A549 (cell line): Measurements from ENCODE around the gene PIK3CA. TPM values are rescaled to one million over a fixed set of nuclear protein-coding genes. Genes with fewer than 3 reads are reported as not detected.

ENCODE experiments used
- ATAC-seq, 2 experiments: fragments of 200-7000 bp in 1 of 2; fragments of >200 bp in 1 of 2; cut with Nextera tagmentation in 1 of 2; cut with Tn5 transposase in 1 of 2; 3 replicates each; pipeline versions ENCODE4 v1.8.0 to v1.9.1; 2018 to 2020; ENCODE audit warnings: mild to moderate bottlenecking in 1 of 2, moderate library complexity in 1 of 2
- CTCF ChIA-PET: fragments of 300-600 bp; sonication (Branson Sonifier 250); formaldehyde crosslinking; extraction: SDS; loops from one replicate; lab custom pipeline; 2021; ENCODE audit warnings: antibody characterized with exemption, inconsistent platforms; lab: Yijun Ruan, JAX
- POLR2A ChIA-PET: fragments of 350-600 bp; formaldehyde crosslinking; extraction: SDS; loops from one replicate; lab custom pipeline; 2021; ENCODE audit warnings: antibody characterized with exemption, inconsistent platforms; lab: Yijun Ruan, JAX
- DNase-seq, 2 experiments: peaks; one replicate each; pipeline versions ENCODE4 v3.0.0 to v3.0.0-alpha.2; 2011 to 2016; ENCODE audit warnings: low read depth in 1 of 2, low spot score in 1 of 2
- FAIRE-seq: peaks from 2 replicates; lab custom pipeline; 2011; peaks lifted over from hg19 to GRCh38; lab: Jason Lieb, UNC
- H3K27ac ChIP-seq, 2 experiments: fragments of >200 bp; sonication (Bioruptor Twin); formaldehyde crosslinking; 3 replicates each; pipeline ENCODE4 v1.5.1; 2016 to 2017
- H3K4me1 ChIP-seq: fragments of >200 bp; sonication (Bioruptor Twin); formaldehyde crosslinking; 3 replicates; pipeline ENCODE4 v1.6.1; 2016
- H3K4me2 ChIP-seq: fragments of >200 bp; sonication (Bioruptor Twin); formaldehyde crosslinking; 3 replicates; pipeline ENCODE4 v1.6.1; 2016
- H3K4me3 ChIP-seq: fragments of >200 bp; sonication (Bioruptor Twin); formaldehyde crosslinking; 3 replicates; pipeline ENCODE4 v1.5.1; 2016
- H3K9me3 ChIP-seq: fragments of >200 bp; sonication (Bioruptor Twin); formaldehyde crosslinking; 3 replicates; pipeline ENCODE4 v1.6.1; 2016
- BCL3 ChIP-seq: fragments of >200 bp; sonication (Bioruptor Twin); formaldehyde crosslinking; IDR thresholded peaks from 3 replicates; pipeline ENCODE4 v1.6.1; 2016
- CEBPB ChIP-seq, 2 experiments: fragments of >200 bp in 1 of 2; sonication (Bioruptor Twin) in 1 of 2; formaldehyde crosslinking in 1 of 2; IDR thresholded peaks; 2 replicates each; pipeline ENCODE4 v1.6.1; 2012 to 2016
- CHD4 ChIP-seq: fragments of 200-600 bp; sonication (generic); IDR thresholded peaks from 2 replicates; pipeline ENCODE4 v1.6.1; 2016; ENCODE audit warnings: antibody characterized with exemption, mild to moderate bottlenecking, borderline replicate concordance
- CTCF ChIP-seq: fragments of >200 bp; sonication (Bioruptor Twin); formaldehyde crosslinking; IDR thresholded peaks from 3 replicates; pipeline ENCODE4 v1.5.1; 2016
- E2F6 ChIP-seq: IDR thresholded peaks from 2 replicates; pipeline ENCODE4 v1.6.1; 2012; ENCODE audit warnings: low read depth, borderline replicate concordance
- FOSB ChIP-seq: fragments of 250-450 bp; sonication (Bioruptor Pico); IDR thresholded peaks from 2 replicates; pipeline ENCODE4 v1.5.0; 2020; ENCODE audit warnings: mild to moderate bottlenecking, moderate library complexity
- FOXS1 ChIP-seq: fragments of 250-450 bp; sonication (Bioruptor Pico); IDR thresholded peaks from 2 replicates; pipeline ENCODE4 v1.5.0; 2020; ENCODE audit warnings: mild to moderate bottlenecking, moderate library complexity
- HDAC2 ChIP-seq: fragments of 200-600 bp; sonication (generic); IDR thresholded peaks from 2 replicates; pipeline ENCODE4 v1.6.1; 2016
- HEYL ChIP-seq: fragments of 250-450 bp; sonication (Bioruptor Pico); IDR thresholded peaks from 2 replicates; pipeline ENCODE4 v1.8.0; 2021; ENCODE audit warnings: mild to moderate bottlenecking, moderate library complexity
- HOXA7 ChIP-seq: fragments of 250-450 bp; sonication (Bioruptor Pico); IDR thresholded peaks from 2 replicates; pipeline ENCODE4 v1.5.0; 2020; ENCODE audit warnings: mild to moderate bottlenecking, moderate library complexity
- JUN ChIP-seq, 2 experiments: fragments of >200 bp; sonication (Bioruptor Twin); formaldehyde crosslinking; IDR thresholded peaks; 2 replicates in 1 of 2; 3 replicates in 1 of 2; pipeline ENCODE4 v1.6.1; 2016 to 2017
- KDM1A ChIP-seq: fragments of 200-600 bp; sonication (generic); IDR thresholded peaks from 2 replicates; pipeline ENCODE4 v1.6.1; 2016; ENCODE audit warnings: low read depth, mild to moderate bottlenecking
- MAX ChIP-seq: IDR thresholded peaks from 2 replicates; pipeline ENCODE4 v1.6.1; 2012
- MYC ChIP-seq: IDR thresholded peaks from 2 replicates; pipeline ENCODE4 v1.6.1; 2012; ENCODE audit warnings: mild to moderate bottlenecking, inconsistent platforms, low read length, improper control_type of control experiment, borderline replicate concordance
- PHF8 ChIP-seq: fragments of 200-600 bp; sonication (generic); IDR thresholded peaks from 2 replicates; pipeline ENCODE4 v1.6.1; 2016; ENCODE audit warnings: low read depth, mild to moderate bottlenecking, antibody characterized with exemption, moderate library complexity, borderline replicate concordance
- POLR2A ChIP-seq: IDR thresholded peaks from 2 replicates; pipeline ENCODE4 v1.6.1; 2012; ENCODE audit warnings: mild to moderate bottlenecking, low read length
- RAD21 ChIP-seq, 2 experiments: fragments of >200 bp in 1 of 2; sonication (Bioruptor Twin) in 1 of 2; formaldehyde crosslinking in 1 of 2; IDR thresholded peaks in 1 of 2; conservative IDR thresholded peaks in 1 of 2; 2 replicates in 1 of 2; 3 replicates in 1 of 2; pipeline ENCODE4 v1.6.1; 2012 to 2018; ENCODE audit warnings: inconsistent platforms in 1 of 2
- RCOR1 ChIP-seq: fragments of 150-350 bp; IDR thresholded peaks from 2 replicates; pipeline ENCODE4 v1.6.1; 2014; ENCODE audit warnings: antibody characterized with exemption, low read length, low read depth
- RFX5 ChIP-seq: fragments of 450-650 bp; IDR thresholded peaks from 2 replicates; pipeline ENCODE4 v1.7.1; 2014; ENCODE audit warnings: antibody characterized with exemption, mild to moderate bottlenecking, moderate library complexity
- SREBF2 ChIP-seq: fragments of 450-650 bp; IDR thresholded peaks from 2 replicates; pipeline ENCODE4 v1.6.1; 2014; ENCODE audit warnings: mild to moderate bottlenecking, moderate library complexity
- ZSCAN20 ChIP-seq: fragments of 250-450 bp; sonication (Bioruptor Pico); IDR thresholded peaks from 2 replicates; pipeline ENCODE4 v1.8.0; 2022; ENCODE audit warnings: mild to moderate bottlenecking, moderate library complexity
- WGBS: methylation state at CpG from one replicate; pipeline ENCODE4 v1.1.6; 2017; ENCODE audit errors: missing lambda C conversion rate; 5-methylcytosine and 5-hydroxymethylcytosine counted together
- polyA plus RNA-seq, 4 experiments: library from polyadenylated mRNA; depleted of rRNA in 3 of 4; stranded (reverse); fragments of >200 nt; fragmentation: RNase III in 1 of 4; extraction: RNeasy Plus Mini Kit Qiagen cat#74134 plus additional on column Dnase treatment in 1 of 4; gene quantifications; 2 replicates in 3 of 4; 3 replicates in 1 of 4; pipeline ENCODE4 v1.2.3, GENCODE V29; 2011 to 2017

Gene PIK3CA
- polyA plus RNA-seq, 2 of the 4 experiments (the other 2 are of a cell fraction) = 6.2 to 10.3 TPM

- H3K27ac ChIP-seq = peak overlapping the region; percentile 81 to 95
- ATAC-seq = peak; percentile 99
- TF ChIP-seq CEBPB (IDR thresholded peaks at IDR 0.05) (no peak), RAD21 (conservative IDR thresholded peaks at IDR 0.05 in 1 of 2, IDR thresholded peaks at IDR 0.05 in 1 of 2) (no peak), KDM1A (no peak), JUN (IDR thresholded peaks at IDR 0.05) (peak in 1 of 2 experiments; percentile 53; a peak in 2 of 5 replicates), MAX (peak; percentile 63), HOXA7 (no peak), RFX5 (no peak), ZSCAN20 (CRISPR knock-in tag) (no peak), MYC (no peak), E2F6 (peak; percentile 28; the same call in 1 of the 2 replicates), HDAC2 (no peak), HEYL (CRISPR knock-in tag) (no peak), CHD4 (no peak), PHF8 (peak; percentile 69; the same call in 1 of the 2 replicates), BCL3 (0 out of 3 replicates have a peak, but pooled peaks have one; percentile 29), FOXS1 (CRISPR knock-in tag) (no peak)
- peaks cover 7% of the 10 kb centered on the region; the same call in 1 of the 3 replicates for H3K9me3 ChIP-seq
- peak overlapping the region; percentile 65 for H3K4me3 ChIP-seq
- CTCF ChIA-PET = interaction anchor here (1.0 kb wide), 1 partner anchor 13 kb away, joined by 5 read pairs; no protein-coding TSS in a partner anchor
- H3K4me1 ChIP-seq = no peaks in the 10 kb centered on the region
- peak overlapping the region; percentile 74 for H3K4me2 ChIP-seq
- POLR2A ChIA-PET = interaction anchor here (0.7 kb wide), 1 partner anchor 55 kb away, joined by 6 read pairs; no protein-coding TSS in a partner anchor
- WGBS = 18% methylated on average over 17 of the region's 71 CpGs
- no peak for FAIRE-seq
- DNase-seq = peak; percentile 54 to 55
Measured at GRCh38 chr3:179260949-179261765, 113.0 kb downstream of the PIK3CA start.

- H3K4me2 ChIP-seq = no peak overlapping the region
- peaks cover 7% of the 10 kb centered on the region; the same call in 1 of the 3 replicates for H3K9me3 ChIP-seq
- WGBS = 96% methylated on average over 6 of the region's 29 CpGs
- no peak for ATAC-seq
- no peak overlapping the region for H3K4me3 ChIP-seq
- CTCF ChIA-PET = interaction anchor here (0.7 to 1.4 kb wide), 2 partner anchors 29 to 59 kb away, joined by 3 to 4 read pairs; no protein-coding TSS in a partner anchor
- no peak overlapping the region for H3K27ac ChIP-seq
- H3K4me1 ChIP-seq = no peaks in the 10 kb centered on the region
- POLR2A ChIA-PET = no interaction called here
- FAIRE-seq = no peak
- no peak for TF ChIP-seq FOSB (CRISPR knock-in tag)
- TF ChIP-seq RCOR1 = no peak
- no peak for TF ChIP-seq CTCF
- no peak for TF ChIP-seq SREBF2
- TF ChIP-seq ZSCAN20 (CRISPR knock-in tag) = no peak
- TF ChIP-seq POLR2A = no peak
- TF ChIP-seq, all 56 proteins: peak for 0
- no peak for DNase-seq
Measured at GRCh38 chr3:179263134-179263533, 115.0 kb downstream of the PIK3CA start.
